HepG2 (cell line): ENCODE measurements around the gene PIK3IP1. TPM values are rescaled to one million over a fixed set of nuclear protein-coding genes. Genes with fewer than 3 reads are reported as not detected.

Experiments used
- ATAC-seq: fragments of 200-7000 bp; cut with Tn5 transposase; 3 replicates; pipeline ENCODE4 v1.9.1; 2020; ENCODE audit warnings: mild to moderate bottlenecking, moderate library complexity
- BruUV-seq: library from RNA; stranded (reverse); fragments of 400-500 nt; replicated peaks from 2 replicates; lab custom pipeline; 2021; lab: Mats Ljungman, UMichigan
- CTCF ChIA-PET: fragments of 300-600 bp; formaldehyde crosslinking; extraction: SDS; loops from one replicate; lab custom pipeline; 2021; ENCODE audit warnings: low total read pairs, inconsistent platforms, low intra/inter-chr PET ratio; lab: Yijun Ruan, JAX
- POLR2A ChIA-PET: fragments of 350-600 bp; sonication (Branson Sonifier 250); formaldehyde crosslinking; loops from one replicate; lab custom pipeline; 2020; ENCODE audit warnings: antibody characterized with exemption, inconsistent platforms; lab: Yijun Ruan, JAX
- DNase-seq: peaks from one replicate; pipeline ENCODE4 v3.0.0-alpha.2; 2015; ENCODE audit warnings: low spot score
- FAIRE-seq: peaks from 3 replicates; lab custom pipeline; 2011; peaks lifted over from hg19 to GRCh38; lab: Jason Lieb, UNC
- H2AFZ ChIP-seq: one replicate; pipeline ENCODE4 v1.6.1; 2011; ENCODE audit warnings: low read length, inconsistent platforms
- H3K27ac ChIP-seq: fragments of 300-600 bp; 3 replicates; pipeline ENCODE4 v1.8.0; 2011; ENCODE audit warnings: mixed run types, mild to moderate bottlenecking, mixed read lengths, low read length, inconsistent platforms; ENCODE audit not compliant: insufficient read depth; ENCODE audit errors: extremely low read length
- H3K27me3 ChIP-seq, 2 experiments: fragments of 200-600 bp in 1 of 2; 2 replicates in 1 of 2; 3 replicates in 1 of 2; pipeline versions ENCODE4 v1.6.0 to v1.8.0; 2011; ENCODE audit warnings: low read length in 2 of 2, mild to moderate bottlenecking in 2 of 2, moderate library complexity in 2 of 2, inconsistent platforms in 1 of 2; ENCODE audit not compliant: insufficient read depth in 2 of 2, control insufficient read depth in 1 of 2
- H3K36me3 ChIP-seq, 2 experiments: fragments of 200-600 bp in 1 of 2; replicated peaks in 1 of 2; 2 replicates in 1 of 2; 3 replicates in 1 of 2; pipeline versions ENCODE4 v1.5.1 to v1.8.0; 2011; ENCODE audit warnings: low read length in 2 of 2, inconsistent platforms in 1 of 2; ENCODE audit not compliant: insufficient read depth in 2 of 2, control insufficient read depth in 1 of 2
- H3K4me1 ChIP-seq: 2 replicates; pipeline ENCODE4 v1.5.1; 2012; ENCODE audit warnings: low read length, inconsistent platforms; ENCODE audit not compliant: insufficient read depth
- H3K4me2 ChIP-seq: 2 replicates; pipeline ENCODE4 v1.6.0; 2011; ENCODE audit warnings: low read depth, low read length, inconsistent platforms
- H3K4me3 ChIP-seq, 3 experiments: fragments of 200-600 bp in 1 of 3; sonication (generic), shearing (Covaris generic) in 1 of 3; replicated peaks in 1 of 3; 2 replicates each; pipeline ENCODE4 v1.5.1; 2011 to 2016; ENCODE audit warnings: low read length in 3 of 3, inconsistent platforms in 2 of 3, low read depth in 2 of 3, mild to moderate bottlenecking in 2 of 3, control low read depth in 1 of 3, mixed read lengths in 1 of 3; ENCODE audit not compliant: insufficient read depth in 1 of 3
- H3K79me2 ChIP-seq: one replicate; pipeline ENCODE4 v1.6.1; 2011; ENCODE audit warnings: low read length, inconsistent platforms; ENCODE audit not compliant: insufficient read depth
- H3K9ac ChIP-seq: 2 replicates; pipeline ENCODE4 v1.6.0; 2011; ENCODE audit warnings: mild to moderate bottlenecking, low read depth, low read length, inconsistent platforms; ENCODE audit not compliant: insufficient read depth
- H3K9me3 ChIP-seq: 2 replicates; pipeline ENCODE4 v1.5.1; 2012; ENCODE audit warnings: mild to moderate bottlenecking, low read length
- H4K20me1 ChIP-seq: 2 replicates; pipeline ENCODE4 v1.6.0; 2011; ENCODE audit warnings: inconsistent platforms, mild to moderate bottlenecking, low read length, moderate library complexity; ENCODE audit not compliant: insufficient read depth
- CHD4 ChIP-seq: fragments of 200-600 bp; sonication (generic); IDR thresholded peaks from 2 replicates; pipeline ENCODE4 v1.7.0; 2017; ENCODE audit warnings: mild to moderate bottlenecking, low read length, borderline replicate concordance
- HDAC1 ChIP-seq: sonication (generic); formaldehyde crosslinking; IDR thresholded peaks from 2 replicates; pipeline ENCODE4 v1.5.1; 2020; ENCODE audit warnings: mild to moderate bottlenecking, missing genetic modification reagents
- JUNB ChIP-seq: sonication (generic); formaldehyde crosslinking; IDR thresholded peaks from 2 replicates; pipeline ENCODE4 v1.8.0; 2022; ENCODE audit warnings: missing genetic modification reagents, mild to moderate bottlenecking, borderline replicate concordance
- JUND ChIP-seq: sonication (generic); formaldehyde crosslinking; IDR thresholded peaks from 2 replicates; pipeline ENCODE4 v1.8.0; 2022; ENCODE audit warnings: mild to moderate bottlenecking, missing genetic modification reagents
- NR2F2 ChIP-seq: IDR thresholded peaks from 2 replicates; pipeline ENCODE4 v1.6.1; 2012; ENCODE audit warnings: low read depth, inconsistent platforms, borderline replicate concordance
- ZKSCAN8 ChIP-seq: IDR thresholded peaks from 2 replicates; pipeline ENCODE4 v1.6.1; 2016; ENCODE audit warnings: borderline replicate concordance, missing genetic modification reagents, missing compliant biosample characterization
- WGBS: methylation state at CpG from one replicate; pipeline ENCODE4 v1.1.6; 2017; ENCODE audit warnings: low lambda C conversion rate; 5-methylcytosine and 5-hydroxymethylcytosine counted together
- in situ Hi-C: cut with HindIII; loops from 2 replicates; pipeline ENCODE4 v1.10.0; 2017; ENCODE audit warnings: low pct_unique_long_range_greater_than_20kb; ENCODE audit not compliant: extremely low pct_ligation_motif_present
- intact Hi-C: fragments of 100-400 bp; cut with micrococcal nuclease; formaldehyde crosslinking; loops from one replicate; pipeline ENCODE4 v1.10.0; 2022; ENCODE audit not compliant: unreplicated experiment
- polyA plus RNA-seq, 8 experiments: library from polyadenylated mRNA; depleted of rRNA in 3 of 8; stranded (reverse) in 7 of 8; unstranded in 1 of 8; fragments of >200 nt; fragmentation: Illumina TruSeq in 4 of 8; extraction: Trizol in 4 of 8; gene quantifications; 2 replicates each; pipeline versions ENCODE4 v1.2.1 to v1.2.3, GENCODE V29; 2011 to 2016; ENCODE audit warnings: low read depth in 4 of 8, missing spikeins in 1 of 8, mixed read lengths in 1 of 8; ENCODE audit not compliant: insufficient read depth in 1 of 8
- total RNA-seq, 5 experiments: library from RNA; depleted of rRNA; stranded (reverse); fragments of >200 nt; fragmentation: Illumina TruSeq; extraction: Trizol; gene quantifications; 2 replicates each; pipeline ENCODE4 v1.2.3, GENCODE V29; 2016; ENCODE audit warnings: low read depth in 1 of 5
- TF ChIP-seq, protein P1 (sequence below), 2 experiments: IDR thresholded peaks; 2 replicates each; pipeline ENCODE4 v1.6.1; 2011 to 2012; ENCODE audit warnings: low read length in 2 of 2, borderline replicate concordance in 1 of 2, low read depth in 1 of 2, mild to moderate bottlenecking in 1 of 2, moderate library complexity in 1 of 2
- TF ChIP-seq, protein P2 (sequence below): sonication (generic); formaldehyde crosslinking; IDR thresholded peaks from 2 replicates; pipeline ENCODE4 v1.4.0; 2020; ENCODE audit warnings: missing genetic modification reagents, borderline replicate concordance
- TF ChIP-seq, protein P3 (sequence below), 2 experiments: fragments of 450-650 bp in 1 of 2; sonication (generic) in 1 of 2; formaldehyde crosslinking; IDR thresholded peaks; 2 replicates each; pipeline versions ENCODE4 v1.5.0 to v1.8.0; 2020 to 2022; ENCODE audit warnings: mild to moderate bottlenecking in 1 of 2, missing genetic modification reagents in 1 of 2
- TF ChIP-seq, protein P4 (sequence below): sonication (generic); formaldehyde crosslinking; IDR thresholded peaks from 2 replicates; pipeline ENCODE4 v1.8.1; 2022; ENCODE audit warnings: mild to moderate bottlenecking, missing genetic modification reagents
- TF ChIP-seq, protein P5 (sequence below): sonication (generic); formaldehyde crosslinking; IDR thresholded peaks from 2 replicates; pipeline ENCODE4 v1.4.0; 2020; ENCODE audit warnings: mild to moderate bottlenecking, missing genetic modification reagents

Gene PIK3IP1
- total and polyA plus RNA-seq, 2 of the 13 experiments (the other 11 are each of a cell fraction or from before 2014, with no cell fraction given) = 1.3 to 2.5 TPM

DNA sequence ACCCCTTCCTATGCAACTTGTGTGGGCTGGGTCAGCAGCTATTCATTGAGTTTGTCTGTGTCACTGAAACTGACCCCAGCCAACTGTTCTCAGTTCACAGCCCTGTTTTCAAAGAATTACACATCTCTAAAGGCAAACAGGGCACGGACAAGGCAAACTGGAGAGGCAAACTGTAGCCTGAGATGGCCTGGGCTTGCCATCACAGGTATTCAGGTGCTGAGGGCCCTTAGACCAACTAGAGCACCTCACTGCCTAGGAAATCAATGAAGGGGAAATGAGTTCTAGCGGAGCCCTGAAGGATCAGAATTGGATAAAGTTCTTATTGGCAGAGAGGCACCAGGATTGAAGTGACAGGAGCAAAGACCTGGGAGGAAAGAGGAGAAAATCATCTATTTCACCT is 24.0 kb downstream of the PIK3IP1 start:
- Histone ChIP-seq H3K27ac (no peak overlapping the region), H3K4me3 (no peak overlapping the region), H3K79me2 (no peaks in the 10 kb centered on the region), H4K20me1 (peaks cover 7% of the 10 kb centered on the region; the same call in 1 of the 2 replicates), H3K27me3 (no peaks in the 10 kb centered on the region), H3K36me3 (peaks cover 37 to 76% of the 10 kb centered on the region in 2 experiments), H3K4me2 (no peak overlapping the region), H3K9me3 (no peaks in the 10 kb centered on the region), H3K4me1 (peaks cover 23% of the 10 kb centered on the region), H3K9ac (no peak overlapping the region), H2AFZ (no peak overlapping the region)
- in situ Hi-C loops = no loop called here
- ChIA-PET CTCF (no interaction called here), POLR2A (no interaction called here)
- intact Hi-C loops = no loop called here
- FAIRE-seq (no peak), DNase-seq (no peak), ATAC-seq (no peak)
- 94% methylated on average over 2 of the region's 2 CpGs for WGBS
- BruUV-seq = no TSS peak
- no peak for TF ChIP-seq HDAC1 (CRISPR knock-in tag)
- TF ChIP-seq, protein P1, sequence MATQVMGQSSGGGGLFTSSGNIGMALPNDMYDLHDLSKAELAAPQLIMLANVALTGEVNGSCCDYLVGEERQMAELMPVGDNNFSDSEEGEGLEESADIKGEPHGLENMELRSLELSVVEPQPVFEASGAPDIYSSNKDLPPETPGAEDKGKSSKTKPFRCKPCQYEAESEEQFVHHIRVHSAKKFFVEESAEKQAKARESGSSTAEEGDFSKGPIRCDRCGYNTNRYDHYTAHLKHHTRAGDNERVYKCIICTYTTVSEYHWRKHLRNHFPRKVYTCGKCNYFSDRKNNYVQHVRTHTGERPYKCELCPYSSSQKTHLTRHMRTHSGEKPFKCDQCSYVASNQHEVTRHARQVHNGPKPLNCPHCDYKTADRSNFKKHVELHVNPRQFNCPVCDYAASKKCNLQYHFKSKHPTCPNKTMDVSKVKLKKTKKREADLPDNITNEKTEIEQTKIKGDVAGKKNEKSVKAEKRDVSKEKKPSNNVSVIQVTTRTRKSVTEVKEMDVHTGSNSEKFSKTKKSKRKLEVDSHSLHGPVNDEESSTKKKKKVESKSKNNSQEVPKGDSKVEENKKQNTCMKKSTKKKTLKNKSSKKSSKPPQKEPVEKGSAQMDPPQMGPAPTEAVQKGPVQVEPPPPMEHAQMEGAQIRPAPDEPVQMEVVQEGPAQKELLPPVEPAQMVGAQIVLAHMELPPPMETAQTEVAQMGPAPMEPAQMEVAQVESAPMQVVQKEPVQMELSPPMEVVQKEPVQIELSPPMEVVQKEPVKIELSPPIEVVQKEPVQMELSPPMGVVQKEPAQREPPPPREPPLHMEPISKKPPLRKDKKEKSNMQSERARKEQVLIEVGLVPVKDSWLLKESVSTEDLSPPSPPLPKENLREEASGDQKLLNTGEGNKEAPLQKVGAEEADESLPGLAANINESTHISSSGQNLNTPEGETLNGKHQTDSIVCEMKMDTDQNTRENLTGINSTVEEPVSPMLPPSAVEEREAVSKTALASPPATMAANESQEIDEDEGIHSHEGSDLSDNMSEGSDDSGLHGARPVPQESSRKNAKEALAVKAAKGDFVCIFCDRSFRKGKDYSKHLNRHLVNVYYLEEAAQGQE (IDR thresholded peaks at IDR 0.05; ENCODE audit: borderline replicate concordance in 1 of 2, low read depth in 1 of 2, low read length in 2 of 2) = no peak
- TF ChIP-seq, protein P2, sequence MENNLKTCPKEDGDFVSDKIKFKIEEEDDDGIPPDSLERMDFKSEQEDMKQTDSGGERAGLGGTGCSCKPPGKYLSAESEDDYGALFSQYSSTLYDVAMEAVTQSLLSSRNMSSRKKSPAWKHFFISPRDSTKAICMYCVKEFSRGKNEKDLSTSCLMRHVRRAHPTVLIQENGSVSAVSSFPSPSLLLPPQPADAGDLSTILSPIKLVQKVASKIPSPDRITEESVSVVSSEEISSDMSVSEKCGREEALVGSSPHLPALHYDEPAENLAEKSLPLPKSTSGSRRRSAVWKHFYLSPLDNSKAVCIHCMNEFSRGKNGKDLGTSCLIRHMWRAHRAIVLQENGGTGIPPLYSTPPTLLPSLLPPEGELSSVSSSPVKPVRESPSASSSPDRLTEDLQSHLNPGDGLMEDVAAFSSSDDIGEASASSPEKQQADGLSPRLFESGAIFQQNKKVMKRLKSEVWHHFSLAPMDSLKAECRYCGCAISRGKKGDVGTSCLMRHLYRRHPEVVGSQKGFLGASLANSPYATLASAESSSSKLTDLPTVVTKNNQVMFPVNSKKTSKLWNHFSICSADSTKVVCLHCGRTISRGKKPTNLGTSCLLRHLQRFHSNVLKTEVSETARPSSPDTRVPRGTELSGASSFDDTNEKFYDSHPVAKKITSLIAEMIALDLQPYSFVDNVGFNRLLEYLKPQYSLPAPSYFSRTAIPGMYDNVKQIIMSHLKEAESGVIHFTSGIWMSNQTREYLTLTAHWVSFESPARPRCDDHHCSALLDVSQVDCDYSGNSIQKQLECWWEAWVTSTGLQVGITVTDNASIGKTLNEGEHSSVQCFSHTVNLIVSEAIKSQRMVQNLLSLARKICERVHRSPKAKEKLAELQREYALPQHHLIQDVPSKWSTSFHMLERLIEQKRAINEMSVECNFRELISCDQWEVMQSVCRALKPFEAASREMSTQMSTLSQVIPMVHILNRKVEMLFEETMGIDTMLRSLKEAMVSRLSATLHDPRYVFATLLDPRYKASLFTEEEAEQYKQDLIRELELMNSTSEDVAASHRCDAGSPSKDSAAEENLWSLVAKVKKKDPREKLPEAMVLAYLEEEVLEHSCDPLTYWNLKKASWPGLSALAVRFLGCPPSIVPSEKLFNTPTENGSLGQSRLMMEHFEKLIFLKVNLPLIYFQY = no peak
- TF ChIP-seq, protein P3, sequence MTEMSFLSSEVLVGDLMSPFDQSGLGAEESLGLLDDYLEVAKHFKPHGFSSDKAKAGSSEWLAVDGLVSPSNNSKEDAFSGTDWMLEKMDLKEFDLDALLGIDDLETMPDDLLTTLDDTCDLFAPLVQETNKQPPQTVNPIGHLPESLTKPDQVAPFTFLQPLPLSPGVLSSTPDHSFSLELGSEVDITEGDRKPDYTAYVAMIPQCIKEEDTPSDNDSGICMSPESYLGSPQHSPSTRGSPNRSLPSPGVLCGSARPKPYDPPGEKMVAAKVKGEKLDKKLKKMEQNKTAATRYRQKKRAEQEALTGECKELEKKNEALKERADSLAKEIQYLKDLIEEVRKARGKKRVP (CRISPR knock-in tag; IDR thresholded peaks at IDR 0.05) = no peak
- TF ChIP-seq NR2F2 = no peak
- no peak for TF ChIP-seq JUNB (CRISPR knock-in tag)
- no peak for TF ChIP-seq JUND (CRISPR knock-in tag)
- TF ChIP-seq, protein P4, sequence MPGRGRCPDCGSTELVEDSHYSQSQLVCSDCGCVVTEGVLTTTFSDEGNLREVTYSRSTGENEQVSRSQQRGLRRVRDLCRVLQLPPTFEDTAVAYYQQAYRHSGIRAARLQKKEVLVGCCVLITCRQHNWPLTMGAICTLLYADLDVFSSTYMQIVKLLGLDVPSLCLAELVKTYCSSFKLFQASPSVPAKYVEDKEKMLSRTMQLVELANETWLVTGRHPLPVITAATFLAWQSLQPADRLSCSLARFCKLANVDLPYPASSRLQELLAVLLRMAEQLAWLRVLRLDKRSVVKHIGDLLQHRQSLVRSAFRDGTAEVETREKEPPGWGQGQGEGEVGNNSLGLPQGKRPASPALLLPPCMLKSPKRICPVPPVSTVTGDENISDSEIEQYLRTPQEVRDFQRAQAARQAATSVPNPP (CRISPR knock-in tag) = no peak
- TF ChIP-seq, protein P5, sequence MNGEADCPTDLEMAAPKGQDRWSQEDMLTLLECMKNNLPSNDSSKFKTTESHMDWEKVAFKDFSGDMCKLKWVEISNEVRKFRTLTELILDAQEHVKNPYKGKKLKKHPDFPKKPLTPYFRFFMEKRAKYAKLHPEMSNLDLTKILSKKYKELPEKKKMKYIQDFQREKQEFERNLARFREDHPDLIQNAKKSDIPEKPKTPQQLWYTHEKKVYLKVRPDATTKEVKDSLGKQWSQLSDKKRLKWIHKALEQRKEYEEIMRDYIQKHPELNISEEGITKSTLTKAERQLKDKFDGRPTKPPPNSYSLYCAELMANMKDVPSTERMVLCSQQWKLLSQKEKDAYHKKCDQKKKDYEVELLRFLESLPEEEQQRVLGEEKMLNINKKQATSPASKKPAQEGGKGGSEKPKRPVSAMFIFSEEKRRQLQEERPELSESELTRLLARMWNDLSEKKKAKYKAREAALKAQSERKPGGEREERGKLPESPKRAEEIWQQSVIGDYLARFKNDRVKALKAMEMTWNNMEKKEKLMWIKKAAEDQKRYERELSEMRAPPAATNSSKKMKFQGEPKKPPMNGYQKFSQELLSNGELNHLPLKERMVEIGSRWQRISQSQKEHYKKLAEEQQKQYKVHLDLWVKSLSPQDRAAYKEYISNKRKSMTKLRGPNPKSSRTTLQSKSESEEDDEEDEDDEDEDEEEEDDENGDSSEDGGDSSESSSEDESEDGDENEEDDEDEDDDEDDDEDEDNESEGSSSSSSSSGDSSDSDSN (CRISPR knock-in tag) = no peak
- TF ChIP-seq CHD4 = no peak
- no peak for TF ChIP-seq ZKSCAN8 (CRISPR knock-in tag)
